Dendritic cell treated with granulocyte-macrophage colony-stimulating factor and Interleukin-4, amounts not matched to agents 40 ng/mL and 50 ng/mL, for 4 days (primary cell): ENCODE data around the gene PLEKHG3.

Source experiments
- H3K27ac Mint-ChIP-seq: one replicate; pipeline ENCODE4 v1.8.0; 2022; ENCODE audit warnings: mild to moderate bottlenecking, mixed read lengths
- H3K27me3 Mint-ChIP-seq: one replicate; pipeline ENCODE4 v1.8.0; 2022; ENCODE audit warnings: mild to moderate bottlenecking, mixed read lengths
- H3K36me3 Mint-ChIP-seq: one replicate; pipeline ENCODE4 v1.8.0; 2022; ENCODE audit warnings: low read depth, mixed read lengths
- H3K4me1 Mint-ChIP-seq: one replicate; pipeline ENCODE4 v1.8.0; 2022; ENCODE audit warnings: low read depth, mixed read lengths
- H3K4me3 Mint-ChIP-seq: one replicate; pipeline ENCODE4 v1.8.0; 2022; ENCODE audit warnings: mild to moderate bottlenecking, moderate library complexity, mixed read lengths
- H3K9me3 Mint-ChIP-seq: one replicate; pipeline ENCODE4 v1.8.0; 2022; ENCODE audit warnings: mixed read lengths
- intact Hi-C: fragments of 100-400 bp; cut with micrococcal nuclease; formaldehyde crosslinking; loops from one replicate; pipeline ENCODE4 v1.15.0; 2022

PLEKHG3 gene

DNA sequence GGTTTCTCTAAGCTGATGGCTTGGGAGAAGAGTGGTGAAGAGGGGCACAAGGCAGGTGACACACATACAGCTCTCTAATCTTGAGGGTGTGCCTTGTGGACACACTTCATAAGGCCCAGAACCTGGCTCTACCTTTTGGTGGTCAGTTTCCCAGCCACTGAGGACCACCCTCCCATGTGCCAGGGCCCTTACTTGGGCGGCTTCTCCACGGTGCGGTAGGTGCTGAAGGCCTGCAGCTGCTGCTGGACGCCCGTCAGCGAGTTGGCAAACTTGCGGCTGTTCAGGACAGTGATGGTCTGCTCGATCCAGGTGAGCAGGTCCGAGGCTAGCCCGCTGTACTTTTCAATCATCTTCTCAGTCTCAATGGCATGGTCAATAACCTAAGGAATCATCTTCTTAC is 95.3 kb downstream of the PLEKHG3 start:
- no peaks in the 10 kb centered on the region for H3K36me3 Mint-ChIP-seq

More for the DNA sequence above, 95.3 kb downstream of the PLEKHG3 start:
- intact Hi-C loops: no loop called here
- Mint-ChIP-seq H3K27ac (no peak overlapping the region), H3K27me3 (peaks cover 4% of the 10 kb centered on the region), H3K4me1 (no peaks in the 10 kb centered on the region), H3K4me3 (no peak overlapping the region), H3K9me3 (no peaks in the 10 kb centered on the region)
